Left ventricle myocardium superior (tissue), 1 donor: ENCODE measurements around the gene MGAT4A. TPM values are rescaled to one million over a fixed set of nuclear protein-coding genes. Genes with fewer than 3 reads are reported as not detected.
A peak's percentile ranks its signal among the peaks of the same experiment; 100 is the strongest.
"Not testable (repeated sequence)": the region's sequence is repeated elsewhere in the genome, so short reads cannot be mapped to it uniquely, and the experiment has no call there.

ENCODE experiments used
- ATAC-seq: fragments of 200-7000 bp; cut with Tn5 transposase; one replicate; pipeline ENCODE4 v1.9.1; 2020; ENCODE audit warnings: mild to moderate bottlenecking, moderate library complexity
- DNase-seq: peaks from one replicate; pipeline ENCODE4 v3.0.0-alpha.2; 2020
- intact Hi-C: fragments of 100-400 bp; cut with micrococcal nuclease; formaldehyde crosslinking; loops from one replicate; pipeline ENCODE4 v1.11.0; 2022
- total RNA-seq: library from RNA; stranded (reverse); fragmentation: NEBNext Ultra II Directional; extraction: Animal tissue kit (Norgen Biotek cat#: 25700); gene quantifications from one replicate; pipeline ENCODE4 v1.2.1, GENCODE V29; 2021
- donor health status: DM: no; HTN: yes; CAD: no; lungs with severe emphysema.

Gene MGAT4A
- total RNA-seq, 1 donor from 2014 or later, result 18.8 TPM

GRCh38 chr2:98594665-98595064, 136.3 kb downstream of the MGAT4A start:
- intact Hi-C loops, DNase-seq, ATAC-seq: not testable (repeated sequence)

- DNase-seq, result no peak
- ATAC-seq, result no peak
- intact Hi-C loops, result no loop called here
These were observed 138.4 kb downstream of the MGAT4A start for GRCh38 chr2:98592565-98592964.

GRCh38 chr2:98589489-98589888, 141.4 kb downstream of the MGAT4A start:
- intact Hi-C loops, result no loop called here
- ATAC-seq, result no peak
- no peak for DNase-seq

- DNase-seq (no peak), ATAC-seq (no peak)
- intact Hi-C loops, result no loop called here
These were observed 142.0 kb downstream of the MGAT4A start for GRCh38 chr2:98588880-98589431.

GRCh38 chr2:98586551-98587140, 144.3 kb downstream of the MGAT4A start:
- no peak for ATAC-seq
- no peak for DNase-seq
- intact Hi-C loops, result no loop called here

- no peak for DNase-seq
- intact Hi-C loops, result no loop called here
- ATAC-seq, result no peak
These were observed 145.5 kb downstream of the MGAT4A start for GRCh38 chr2:98585386-98585785.

- DNase-seq (no peak), ATAC-seq (no peak)
- intact Hi-C loops, result no loop called here
These were observed 146.9 kb downstream of the MGAT4A start for GRCh38 chr2:98583816-98584618.

- ATAC-seq (no peak), DNase-seq (no peak)
- intact Hi-C loops, result no loop called here
These were observed 147.7 kb downstream of the MGAT4A start for GRCh38 chr2:98583276-98583675.

- intact Hi-C loops, result no loop called here
- no peak for ATAC-seq
- no peak for DNase-seq
These were observed 148.4 kb downstream of the MGAT4A start for GRCh38 chr2:98582523-98582922.

- no peak for DNase-seq
These were observed 150.2 kb downstream of the MGAT4A start for GRCh38 chr2:98580656-98581284.

GRCh38 chr2:98579926-98580325, 151.0 kb downstream of the MGAT4A start:
- DNase-seq (no peak), ATAC-seq (no peak)
- intact Hi-C loops, result no loop called here

More at GRCh38 chr2:98580656-98581284, 150.2 kb downstream of the MGAT4A start:
- intact Hi-C loops, result no loop called here
- ATAC-seq, result no peak

- DNase-seq (no peak), ATAC-seq (no peak)
- intact Hi-C loops, result no loop called here
These were observed 152.7 kb downstream of the MGAT4A start for GRCh38 chr2:98578231-98578630.

GRCh38 chr2:98577313-98577712, 153.6 kb downstream of the MGAT4A start:
- intact Hi-C loops, result no loop called here
- ATAC-seq, result peak; percentile 63
- DNase-seq, result no peak

- intact Hi-C loops, result no loop called here
- no peak for DNase-seq
These were observed 154.1 kb downstream of the MGAT4A start for GRCh38 chr2:98576666-98577312.

GRCh38 chr2:98573426-98573825, 157.5 kb downstream of the MGAT4A start:
- ATAC-seq (no peak), DNase-seq (no peak)
- intact Hi-C loops, result no loop called here

More at GRCh38 chr2:98576666-98577312, 154.1 kb downstream of the MGAT4A start:
- ATAC-seq, result peak; percentile 12

GRCh38 chr2:98572676-98573075, 158.3 kb downstream of the MGAT4A start:
- DNase-seq (no peak), ATAC-seq (no peak)

GRCh38 chr2:98572211-98572610, 158.7 kb downstream of the MGAT4A start:
- DNase-seq (no peak), ATAC-seq (no peak)
- intact Hi-C loops, result no loop called here

More at GRCh38 chr2:98572676-98573075, 158.3 kb downstream of the MGAT4A start:
- intact Hi-C loops, result no loop called here

- DNase-seq (no peak), ATAC-seq (no peak)
- intact Hi-C loops, result no loop called here
These were observed 159.1 kb downstream of the MGAT4A start for GRCh38 chr2:98571796-98572195.

- DNase-seq, result no peak
- no peak for ATAC-seq
- intact Hi-C loops, result no loop called here
These were observed 159.7 kb downstream of the MGAT4A start for GRCh38 chr2:98571121-98571701.
